NCI-H446 (cell line): ENCODE results near the gene MYH15.

Source experiments
- DNase-seq, 2 experiments: peaks; one replicate each; lab custom pipeline; 2025; lab: John Stamatoyannopoulos, UW

Gene MYH15

DNA sequence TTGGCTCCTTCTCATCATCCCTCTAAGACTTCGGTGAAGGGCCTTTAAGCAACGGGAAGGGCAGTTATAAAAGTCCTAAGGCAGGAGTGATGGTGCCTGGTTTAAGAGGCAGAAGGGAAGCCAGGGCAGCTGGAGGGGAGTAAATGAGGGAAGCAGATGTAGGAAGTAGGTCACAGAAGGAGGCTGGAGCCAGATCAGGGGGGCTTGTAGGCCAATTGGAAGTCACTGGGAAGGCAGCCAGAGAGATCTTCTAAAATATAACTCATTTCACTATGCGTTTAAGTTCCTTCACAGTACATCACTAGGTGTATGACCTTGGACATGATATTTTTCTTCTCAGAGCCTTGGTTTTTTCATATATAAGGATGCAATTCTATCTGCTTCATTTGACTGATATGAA is 94.7 kb downstream of the MYH15 start:
- no peak for DNase-seq

DNA sequence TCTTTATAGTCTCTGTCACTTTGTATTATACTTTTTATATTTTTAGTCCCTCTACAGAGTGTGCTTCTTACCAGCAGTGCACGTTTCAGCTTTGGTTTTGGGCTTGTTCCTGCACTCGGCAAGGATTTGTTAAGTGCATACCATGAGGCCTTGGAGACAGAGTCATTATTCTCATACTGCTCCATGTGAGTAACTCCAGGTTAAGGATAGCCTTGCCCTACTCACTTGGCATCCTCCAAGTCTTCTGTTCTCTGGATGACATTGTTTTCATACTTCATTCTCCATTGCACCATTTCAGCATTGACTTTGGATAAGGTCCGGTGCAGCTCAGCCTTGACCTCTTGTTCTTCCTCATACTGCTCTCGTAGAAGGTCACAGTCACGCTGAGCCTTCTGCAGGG is 96.4 kb downstream of the MYH15 start:
- no peak for DNase-seq

- no peak for DNase-seq
These were observed 98.2 kb downstream of the MYH15 start for GRCh38 chr3:108412121-108412750.

- peak in 1 of 2 experiments; percentile 37 for DNase-seq
These were observed 99.8 kb downstream of the MYH15 start for GRCh38 chr3:108410531-108410984.

DNA sequence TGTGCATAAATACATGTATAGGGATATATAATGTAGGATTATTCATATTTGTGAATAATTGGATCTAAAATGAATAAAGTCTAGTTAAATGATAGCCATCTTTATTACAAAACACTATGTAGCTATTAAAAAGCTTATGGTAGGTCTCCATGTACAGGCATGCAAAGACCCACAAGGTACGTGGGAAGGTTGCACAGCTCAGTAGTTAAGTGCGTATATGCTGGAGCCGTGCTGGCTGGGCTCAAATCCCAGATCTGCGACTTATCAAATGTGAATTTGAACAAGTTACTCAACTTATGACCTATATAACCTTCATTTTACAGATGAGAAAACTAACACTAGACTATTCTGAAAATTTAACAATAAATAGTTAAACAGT is 100.6 kb downstream of the MYH15 start:
- peak in 1 of 2 experiments; percentile 26 for DNase-seq

DNA sequence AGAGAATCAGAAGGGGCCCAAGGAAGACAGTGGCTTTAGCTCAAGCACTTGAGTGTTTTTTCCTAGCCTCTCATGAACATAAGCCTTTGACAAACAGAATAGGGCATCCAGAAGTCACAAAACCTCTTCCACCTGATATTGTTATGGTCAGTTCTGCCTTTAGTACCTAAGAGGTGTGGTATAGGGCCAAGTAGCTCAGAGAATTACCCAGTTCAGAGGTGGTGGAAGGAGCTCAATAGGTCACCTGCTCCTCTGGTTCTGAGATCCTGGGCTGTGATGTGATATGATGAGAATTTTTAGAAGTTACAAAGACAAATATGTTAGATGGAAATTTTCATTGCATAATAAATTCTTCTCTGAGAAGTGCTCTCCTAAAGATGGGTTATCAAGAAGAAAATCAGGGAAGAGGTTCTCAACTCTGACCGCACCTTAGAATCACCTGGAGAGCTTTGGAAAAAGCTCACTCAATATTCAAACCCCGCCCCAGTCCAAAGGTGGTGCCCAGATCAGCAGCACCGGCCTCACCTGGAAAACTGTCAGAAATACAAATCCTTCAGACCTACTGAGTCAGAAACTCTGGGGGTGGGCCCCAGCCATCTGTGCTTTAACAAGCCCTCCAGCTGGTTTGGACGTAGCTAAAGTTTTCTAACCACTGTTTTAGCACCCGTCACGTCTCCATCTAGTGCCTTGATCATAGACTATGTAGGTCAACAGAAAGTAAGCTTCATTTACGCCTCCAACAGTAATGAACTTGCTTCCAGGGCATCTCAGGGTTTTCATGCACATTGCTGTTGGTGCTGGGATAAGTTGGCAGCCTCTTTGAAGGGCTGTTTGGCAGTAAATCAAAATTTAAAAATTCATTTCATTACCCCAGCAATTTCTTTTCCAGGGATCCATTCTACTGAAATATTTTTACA is 101.3 kb downstream of the MYH15 start:
- peak in 1 of 2 experiments; percentile 36 for DNase-seq

DNA sequence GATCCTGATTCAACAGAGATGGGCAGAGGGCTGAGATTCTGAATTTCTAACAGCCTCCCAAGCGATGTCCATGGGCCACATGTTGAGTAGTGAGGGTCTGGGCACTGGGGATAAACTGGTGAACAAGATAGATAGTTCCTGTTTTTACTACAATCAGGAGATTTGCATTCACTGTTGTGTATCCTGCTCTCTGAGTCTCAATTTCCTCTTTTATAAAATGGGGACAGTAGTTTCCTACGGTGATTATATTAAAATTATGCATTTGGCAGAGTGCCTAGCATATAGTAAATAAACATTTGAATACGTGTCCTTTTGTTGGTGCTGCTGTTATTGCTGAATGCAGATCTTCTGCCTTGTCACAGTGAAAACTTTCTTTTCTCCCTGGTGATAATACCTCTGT is 102.5 kb downstream of the MYH15 start:
- no peak for DNase-seq

DNA sequence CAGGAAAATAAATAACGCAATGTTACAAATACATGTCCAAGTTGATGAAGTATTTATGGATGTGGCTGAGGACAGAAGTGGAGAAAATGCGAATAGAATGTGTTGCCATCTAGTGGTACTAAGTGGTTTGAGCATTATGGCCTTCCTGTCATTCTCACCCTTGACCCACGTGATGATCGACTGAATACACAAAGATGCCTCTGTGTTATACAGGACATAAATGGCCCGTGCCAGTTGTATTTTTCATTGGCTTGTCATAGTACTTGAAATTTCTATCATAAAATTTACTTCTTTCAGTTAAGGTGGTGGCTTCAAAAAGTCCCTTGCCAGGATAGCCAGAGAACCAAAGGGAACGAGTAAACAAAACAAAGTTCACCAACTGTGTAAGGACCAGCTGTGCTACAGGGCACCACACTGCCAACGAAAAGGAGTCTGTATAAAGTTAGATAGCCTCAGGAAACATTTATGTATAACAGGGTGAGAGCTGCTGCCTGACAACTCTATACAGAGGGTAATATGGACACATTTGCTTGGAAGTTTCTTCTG is 103.7 kb downstream of the MYH15 start:
- peak; percentile 26 to 71 for DNase-seq

GRCh38 chr3:108406063-108406660 is 104.2 kb downstream of the MYH15 start:
- no peak for DNase-seq

GRCh38 chr3:108404368-108404767 is 106.0 kb downstream of the MYH15 start:
- DNase-seq: no peak

- DNase-seq: no peak
These were observed 106.6 kb downstream of the MYH15 start for GRCh38 chr3:108403686-108404345.

DNA sequence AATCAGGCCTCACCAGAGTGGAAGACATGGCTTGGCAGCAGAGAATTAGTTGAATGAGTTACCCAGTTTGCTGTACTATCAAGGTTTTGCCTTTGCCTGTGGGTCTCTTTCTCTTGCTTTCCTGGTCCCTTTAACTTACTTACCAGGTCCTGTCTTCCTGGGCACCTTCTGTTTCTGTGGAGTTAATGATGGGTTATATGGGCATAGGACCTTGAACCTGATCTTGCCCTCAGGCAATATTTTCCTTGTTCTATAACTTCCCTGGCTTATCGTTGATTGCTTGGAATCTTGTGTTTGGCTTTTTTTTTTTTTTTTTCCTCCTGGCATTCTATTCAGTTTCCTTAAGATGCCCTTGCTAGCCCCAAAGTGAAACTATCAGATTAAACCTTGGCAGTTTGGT is 107.2 kb downstream of the MYH15 start:
- no peak for DNase-seq

GRCh38 chr3:108401836-108402235 is 108.6 kb downstream of the MYH15 start:
- no peak for DNase-seq

- DNase-seq: no peak
These were observed 111.9 kb downstream of the MYH15 start for GRCh38 chr3:108398510-108398909.

DNA sequence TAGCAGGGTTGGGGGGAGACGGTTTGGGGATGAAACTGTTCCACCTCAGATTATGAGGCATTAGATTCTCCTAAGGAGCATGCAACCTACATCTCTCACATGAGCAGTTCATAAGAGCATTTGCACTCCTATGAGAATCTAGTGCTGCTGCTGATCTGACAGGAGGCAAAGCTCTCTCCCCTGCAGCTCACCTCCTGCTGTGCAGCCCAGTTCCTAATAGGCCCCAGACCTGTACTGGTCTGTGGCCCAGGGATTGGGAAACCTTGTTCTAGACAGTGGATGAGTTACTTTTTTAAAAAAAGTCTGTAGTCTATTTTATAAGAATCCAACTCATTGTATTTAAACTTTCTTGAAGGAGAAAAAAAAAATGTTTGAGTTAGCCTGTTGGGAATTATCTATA is 114.1 kb downstream of the MYH15 start:
- DNase-seq: no peak

DNA sequence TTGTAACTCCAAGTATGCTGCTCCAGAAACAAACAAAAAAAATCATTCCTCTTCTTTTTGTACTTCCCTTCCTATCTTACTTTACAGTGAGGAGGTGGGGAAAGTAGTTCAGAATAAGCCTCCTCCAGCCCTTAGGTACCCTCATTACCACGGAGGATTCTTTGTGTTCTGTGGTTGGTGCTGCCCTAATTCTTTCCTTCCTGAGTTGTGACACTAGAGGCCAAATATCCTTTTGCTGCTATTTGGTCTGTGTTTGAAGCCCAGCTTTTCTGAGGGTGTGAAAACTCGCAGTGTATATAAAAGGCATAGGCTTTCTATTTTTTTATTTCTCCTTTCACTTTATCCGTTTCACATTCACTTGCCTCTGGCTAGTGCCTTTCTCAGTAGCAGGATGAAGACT is 115.8 kb downstream of the MYH15 start:
- no peak for DNase-seq

DNA sequence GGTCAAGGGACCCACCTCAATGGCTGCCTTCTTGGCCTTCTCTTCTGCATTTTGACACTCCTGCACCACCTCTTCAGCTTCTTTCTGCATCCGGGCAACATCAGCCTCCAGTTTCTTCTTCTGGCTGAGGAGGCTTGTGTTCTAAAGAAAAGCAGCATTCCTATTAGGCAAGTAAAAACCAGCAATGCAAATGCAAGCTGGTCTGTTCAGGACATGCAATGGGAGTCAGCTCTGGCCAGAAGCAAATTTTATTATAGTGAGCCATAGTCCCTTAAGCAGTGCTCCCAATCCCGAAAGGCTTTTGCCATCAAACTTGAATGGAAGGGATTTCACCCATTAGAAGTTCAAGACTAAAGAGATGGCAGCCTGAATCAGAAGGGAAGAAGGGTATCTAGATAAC is 116.4 kb downstream of the MYH15 start:
- DNase-seq: no peak

GRCh38 chr3:108393128-108393900 is 117.1 kb downstream of the MYH15 start:
- peak in 1 of 2 experiments; percentile 32 for DNase-seq

- DNase-seq: peak; percentile 59 to 92
These were observed 118.3 kb downstream of the MYH15 start for GRCh38 chr3:108391917-108392593.

DNA sequence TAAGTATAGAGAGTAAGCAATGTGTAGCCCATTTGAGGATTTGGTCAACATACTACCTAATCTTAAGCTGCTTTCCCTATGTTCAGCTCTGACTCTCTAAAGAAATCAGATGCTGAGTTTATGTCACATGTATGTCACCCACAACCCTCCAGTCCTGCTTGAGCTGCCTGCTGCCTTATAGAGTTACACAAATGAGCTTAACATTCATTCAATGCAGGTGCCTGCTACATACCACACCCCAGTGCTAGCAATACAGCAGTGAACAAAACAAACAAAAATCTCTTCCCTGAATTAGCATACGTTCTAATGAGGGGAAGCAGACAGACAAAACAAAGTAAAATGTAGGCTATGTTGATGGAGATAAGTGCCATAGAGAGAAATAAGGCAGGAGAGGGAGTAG is 121.0 kb downstream of the MYH15 start:
- no peak for DNase-seq
